Adrenal gland (tissue), 12 donors: Measurements from ENCODE around the gene SSBP3. TPM values are rescaled to one million over a fixed set of nuclear protein-coding genes. Genes with fewer than 3 reads are reported as not detected.

ENCODE experiments used
- DNase-seq, 7 donors: peaks; one replicate each; pipeline ENCODE4 v3.0.0-alpha.2; 2019 to 2020
- H3K27ac ChIP-seq, 5 donors: fragments of 200-600 bp; sonication (generic) in 4 of 5; 1 replicate in 3 of 5; 2 replicates in 2 of 5; pipeline versions ENCODE4 v1.5.1 to v1.8.0; 2016 to 2020; ENCODE audit warnings: mild to moderate bottlenecking in 1 of 5
- H3K27me3 ChIP-seq: fragments of 200-600 bp; 2 replicates; pipeline ENCODE4 v1.8.0; 2021
- H3K36me3 ChIP-seq, 2 donors: fragments of 200-600 bp; replicated peaks in 1 of 2; 1 replicate in 1 of 2; 2 replicates in 1 of 2; pipeline versions ENCODE4 v1.5.1 to v1.8.0; 2018 to 2022
- H3K4me1 ChIP-seq, 2 donors: fragments of 200-600 bp; replicated peaks in 1 of 2; 1 replicate in 1 of 2; 2 replicates in 1 of 2; pipeline versions ENCODE4 v1.5.1 to v1.8.0; 2018 to 2021
- H3K4me3 ChIP-seq, 4 donors: fragments of 200-600 bp; sonication (generic) in 3 of 4; one replicate each; pipeline ENCODE4 v1.5.1; 2016 to 2018
- H3K9me3 ChIP-seq, 3 donors: fragments of 200-600 bp; sonication (generic) in 1 of 3; replicated peaks in 1 of 3; 1 replicate in 2 of 3; 2 replicates in 1 of 3; pipeline versions ENCODE4 v1.5.1 to v1.8.0; 2016 to 2021
- CTCF ChIP-seq, 6 experiments: fragments of 450-650 bp in 4 of 6; fragments of 200-600 bp in 2 of 6; sonication (generic) in 1 of 6; IDR thresholded peaks; 1 replicate in 5 of 6; 2 replicates in 1 of 6; pipeline versions ENCODE4 v1.5.1 to v1.8.0; 2016 to 2021; ENCODE audit warnings: antibody characterized with exemption in 6 of 6, mild to moderate bottlenecking in 2 of 6, moderate library complexity in 1 of 6
- POLR2A ChIP-seq, 2 donors: fragments of 450-650 bp; IDR thresholded peaks; one replicate each; pipeline ENCODE4 v1.6.1; 2017; ENCODE audit warnings: antibody characterized with exemption in 2 of 2, mild to moderate bottlenecking in 2 of 2, moderate library complexity in 1 of 2
- WGBS, 4 donors: extraction: QIAGEN DNeasy Blood & Tissue Kit in 2 of 4; methylation state at CpG; one replicate each; pipeline versions ENCODE4 v1.1.5 to v1.1.7; 2013 to 2017; 5-methylcytosine and 5-hydroxymethylcytosine counted together
- intact Hi-C, 2 donors: fragments of 100-400 bp; cut with DNase I; formaldehyde crosslinking; loops; one replicate each; pipeline versions ENCODE4 v1.14.1 to v1.15.0; 2022 to 2023
- polyA plus RNA-seq, 3 donors: library from polyadenylated mRNA; stranded (reverse); fragments of 200-250 nt in 2 of 3; fragments of 350-450 nt in 1 of 3; fragmentation: Illumina TruSeq in 1 of 3; extraction: RNeasy Lipid Tissue Mini Kit (QIAGEN cat#74804) in 1 of 3; gene quantifications; one replicate each; pipeline ENCODE4 v1.2.3, GENCODE V29; 2013 to 2014
- total RNA-seq, 9 donors: library from RNA; depleted of rRNA in 4 of 9; stranded (reverse); fragments of >200 nt in 4 of 9; fragments of 120-200 nt in 1 of 9; fragmentation: NEBNext Ultra II Directional in 1 of 9; extraction: Animal tissue kit (Norgen Biotek cat#: 25700) in 1 of 9; gene quantifications; one replicate each; pipeline versions ENCODE4 v1.1.0 to v1.2.4, GENCODE V29; 2013 to 2023
- donor health status: healthy with polysubstance abuse.
- donor health status: Bipolar disorder and iron deficiency.
- donor health status: DM: yes; HTN: yes; CAD: no.
- donor health status: DM: no; HTN: no; CAD: no.
- donor health status: DM: no; HTN: no; CAD: no.
- donor health status: DM: yes; HTN: yes; CAD: no.

The SSBP3 gene
- total and polyA plus RNA-seq, 12 donors: 15.3 to 150 (median 66.0) TPM

DNA sequence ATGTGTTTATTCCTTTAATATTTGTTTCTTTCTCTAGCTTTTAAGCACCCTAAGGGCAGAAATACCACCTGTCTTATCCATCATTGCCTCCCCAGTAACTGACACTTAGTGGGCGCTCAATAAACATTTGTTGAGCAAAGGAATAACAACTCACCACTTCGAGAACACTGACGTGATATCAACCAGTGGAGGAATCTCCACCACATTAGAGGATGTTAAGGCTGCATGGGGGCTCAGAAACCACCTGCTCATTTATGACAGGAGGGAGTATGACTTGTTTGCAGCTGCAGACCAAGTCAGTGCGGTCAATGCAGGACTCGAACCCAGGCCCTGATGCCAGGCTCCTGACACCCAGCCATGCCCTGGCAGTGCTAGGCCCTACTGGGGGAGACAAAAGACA, 103.6 kb downstream of the SSBP3 start:
- Histone ChIP-seq H3K4me1 (peaks cover 6 to 27% of the 10 kb centered on the region in 2 donors), H3K4me3 (no peak overlapping the region), H3K27ac (peak overlapping the region in 1 of 5 donors; percentile 64), H3K27me3 (no peaks in the 10 kb centered on the region), H3K36me3 (no peaks in the 10 kb centered on the region), H3K9me3 (no peaks in the 10 kb centered on the region)
- 93 to 94% (median 94%) methylated on average over 5 of the region's 5 CpGs for WGBS, 4 donors
- intact Hi-C loops: loop anchor here in 1 of 2 donors (10.0 kb wide), 1 partner anchor 192 kb away; no protein-coding TSS in a partner anchor
- TF ChIP-seq POLR2A (IDR thresholded peaks at IDR 0.05): no peak
- no peak for TF ChIP-seq CTCF (IDR thresholded peaks at IDR 0.05)
- DNase-seq: no peak

DNA sequence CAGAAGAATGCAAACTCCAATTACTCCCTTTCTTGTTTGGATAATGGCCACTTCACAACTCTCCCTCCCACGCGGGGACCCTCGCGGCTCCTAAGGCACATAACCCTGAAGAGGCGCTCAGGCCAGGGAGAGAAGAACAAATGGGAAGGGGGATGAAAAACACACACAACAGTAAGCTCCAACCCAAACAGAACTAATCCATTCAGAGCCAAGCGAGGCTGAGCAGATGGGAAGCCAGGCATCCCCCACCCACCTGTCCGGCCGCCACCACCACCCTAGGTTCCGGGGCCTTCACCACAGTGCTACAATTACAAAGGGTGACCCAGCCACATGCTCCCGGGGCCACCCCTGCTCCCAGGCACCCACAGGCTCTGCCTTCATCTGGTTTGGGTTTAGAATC, 104.7 kb downstream of the SSBP3 start:
- intact Hi-C loops: loop anchor here in 1 of 2 donors (10.0 kb wide), 1 partner anchor 193 kb away; no protein-coding TSS in a partner anchor
- H3K27ac ChIP-seq: peak overlapping the region in 2 of 5 donors; percentile 46 to 64
- H3K4me1 ChIP-seq: peaks cover 6 to 33% of the 10 kb centered on the region in 2 donors
- no peaks in the 10 kb centered on the region for H3K9me3 ChIP-seq
- WGBS, 4 donors: 75 to 85% (median 80%) methylated on average over 6 to 10 of the region's 10 CpGs
- H3K36me3 ChIP-seq: no peaks in the 10 kb centered on the region
- no peaks in the 10 kb centered on the region for H3K27me3 ChIP-seq
- no peak overlapping the region for H3K4me3 ChIP-seq
- no peak for DNase-seq
- no peak for TF ChIP-seq POLR2A (IDR thresholded peaks at IDR 0.05)
- TF ChIP-seq CTCF (IDR thresholded peaks at IDR 0.05): no peak

- Histone ChIP-seq H3K4me3 (no peak overlapping the region), H3K36me3 (no peaks in the 10 kb centered on the region), H3K9me3 (no peaks in the 10 kb centered on the region), H3K27me3 (no peaks in the 10 kb centered on the region), H3K4me1 (peaks cover 11 to 44% of the 10 kb centered on the region in 2 donors), H3K27ac (peak overlapping the region in 2 of 5 donors; percentile 64 to 78)
- 78 to 100% (median 96%) methylated on average over 7 of the region's 7 CpGs for WGBS, 4 donors
- DNase-seq: no peak
- intact Hi-C loops: loop anchor here in 1 of 2 donors (10.0 kb wide), 1 partner anchor 194 kb away; no protein-coding TSS in a partner anchor
- TF ChIP-seq POLR2A (IDR thresholded peaks at IDR 0.05): no peak
- no peak for TF ChIP-seq CTCF (IDR thresholded peaks at IDR 0.05)
Observed at GRCh38 chr1:54300401-54300800, 105.8 kb downstream of the SSBP3 start.

- Histone ChIP-seq H3K27ac (peak overlapping the region in 2 of 5 donors; percentile 64 to 78), H3K4me1 (peaks cover 11 to 55% of the 10 kb centered on the region in 2 donors), H3K9me3 (no peaks in the 10 kb centered on the region), H3K4me3 (no peak overlapping the region), H3K27me3 (no peaks in the 10 kb centered on the region), H3K36me3 (no peaks in the 10 kb centered on the region)
- peak in 1 of 7 donors; percentile 52 for DNase-seq
- WGBS, 4 donors: 75 to 88% (median 85%) methylated on average over 5 to 7 of the region's 7 CpGs
- intact Hi-C loops: no loop called here
- TF ChIP-seq CTCF (IDR thresholded peaks at IDR 0.05): no peak
- TF ChIP-seq POLR2A (IDR thresholded peaks at IDR 0.05): no peak
Observed at GRCh38 chr1:54299037-54299436, 107.2 kb downstream of the SSBP3 start.
